Stomach (tissue), 4 donors: ENCODE data around the gene NUDT1.

Experiments used
- CTCF ChIP-seq, 7 experiments: fragments of 450-650 bp in 4 of 7; fragments of 200-600 bp in 3 of 7; sonication (generic) in 3 of 7; IDR thresholded peaks; one replicate each; pipeline ENCODE4 v1.5.1; 2016 to 2019; ENCODE audit warnings: antibody characterized with exemption in 7 of 7, control low read depth in 2 of 7, mild to moderate bottlenecking in 1 of 7
- EP300 ChIP-seq: sonication (generic); formaldehyde crosslinking; IDR thresholded peaks from one replicate; pipeline ENCODE4 v1.6.1; 2017; ENCODE audit warnings: antibody characterized with exemption
- POLR2A ChIP-seq, 4 donors: fragments of 450-650 bp; IDR thresholded peaks; one replicate each; pipeline ENCODE4 v1.6.1; 2016; ENCODE audit warnings: antibody characterized with exemption in 4 of 4, control low read depth in 2 of 4, mild to moderate bottlenecking in 1 of 4, moderate library complexity in 1 of 4
- POLR2AphosphoS5 ChIP-seq, 3 donors: sonication (generic); formaldehyde crosslinking; IDR thresholded peaks; one replicate each; pipeline ENCODE4 v1.6.1; 2016; ENCODE audit warnings: antibody characterized with exemption in 3 of 3

GRCh38 chr7:2233926-2234325 is 8.1 kb upstream of the NUDT1 start:
- TF ChIP-seq CTCF (IDR thresholded peaks at IDR 0.05) (no peak), POLR2A (IDR thresholded peaks at IDR 0.05) (no peak), POLR2AphosphoS5 (IDR thresholded peaks at IDR 0.05) (no peak), EP300 (no peak)
